Progenitor cell of endocrine pancreas (in vitro differentiated cells): ENCODE data around the gene AZIN2. TPM values are rescaled to one million over a fixed set of nuclear protein-coding genes. Genes with fewer than 3 reads are reported as not detected.
"Not testable (repeated sequence)": the region's sequence is repeated elsewhere in the genome, so short reads cannot be mapped to it uniquely, and the experiment has no call there.

ENCODE experiments used
- DNase-seq: peaks from one replicate; pipeline ENCODE4 v3.0.0; 2021; ENCODE audit warnings: low spot score; ENCODE audit not compliant: unreplicated experiment
- H3K27ac Mint-ChIP-seq: 2 replicates; pipeline ENCODE4 v1.8.0; 2021; ENCODE audit warnings: mild to moderate bottlenecking, moderate library complexity, mixed read lengths
- H3K27me3 Mint-ChIP-seq: 2 replicates; pipeline ENCODE4 v1.8.0; 2021; ENCODE audit warnings: mixed read lengths
- H3K36me3 Mint-ChIP-seq: 2 replicates; pipeline ENCODE4 v1.8.0; 2022; ENCODE audit warnings: mixed read lengths; ENCODE audit not compliant: insufficient read depth
- H3K4me1 Mint-ChIP-seq: 2 replicates; pipeline ENCODE4 v1.8.0; 2021; ENCODE audit warnings: low read depth, mixed read lengths
- H3K4me3 Mint-ChIP-seq: 2 replicates; pipeline ENCODE4 v1.8.0; 2021; ENCODE audit warnings: low read depth, mild to moderate bottlenecking, moderate library complexity, mixed read lengths
- H3K9me3 Mint-ChIP-seq: 2 replicates; pipeline ENCODE4 v1.8.0; 2021; ENCODE audit warnings: low read depth, mixed read lengths
- total RNA-seq: library from RNA; stranded (reverse); gene quantifications from 2 replicates; pipeline ENCODE4 v1.2.1, GENCODE V29; 2021
- TF ChIP-seq, protein P1 (sequence below): fragments of 200-600 bp; sonication (generic); IDR thresholded peaks from one replicate; pipeline ENCODE4 v1.5.0; 2021; ENCODE audit warnings: antibody characterized with exemption, mild to moderate bottlenecking; ENCODE audit not compliant: unreplicated experiment

AZIN2 gene
- total RNA-seq, 1 donor from 2014 or later = 5.2 TPM

DNA sequence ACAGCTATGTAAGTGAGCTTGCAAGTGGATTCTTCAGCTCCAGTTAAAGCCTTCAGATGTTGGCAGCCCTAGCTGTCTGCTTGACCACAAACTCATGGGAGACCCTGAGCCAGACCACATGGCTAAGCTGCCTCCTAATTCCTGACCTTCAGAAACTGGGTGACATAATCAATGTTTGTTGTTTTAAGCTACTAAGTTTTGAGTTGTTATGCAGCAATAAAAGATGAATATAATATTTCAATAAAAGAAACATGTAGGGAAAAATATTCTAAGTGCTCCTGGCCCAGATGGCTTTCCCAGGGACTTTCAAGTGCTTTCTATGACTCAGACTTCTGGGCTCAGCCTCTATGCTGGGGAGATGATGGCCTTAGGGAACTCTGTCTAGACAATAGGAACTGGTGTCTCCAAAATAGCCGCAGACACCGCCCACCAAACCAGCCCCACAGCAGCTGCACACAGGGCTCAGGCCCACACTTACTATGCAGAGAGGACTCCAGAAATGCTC lies 20.3 kb upstream of the AZIN2 start:
- DNase-seq = no peak
- no peak overlapping the region for H3K27ac Mint-ChIP-seq

DNA sequence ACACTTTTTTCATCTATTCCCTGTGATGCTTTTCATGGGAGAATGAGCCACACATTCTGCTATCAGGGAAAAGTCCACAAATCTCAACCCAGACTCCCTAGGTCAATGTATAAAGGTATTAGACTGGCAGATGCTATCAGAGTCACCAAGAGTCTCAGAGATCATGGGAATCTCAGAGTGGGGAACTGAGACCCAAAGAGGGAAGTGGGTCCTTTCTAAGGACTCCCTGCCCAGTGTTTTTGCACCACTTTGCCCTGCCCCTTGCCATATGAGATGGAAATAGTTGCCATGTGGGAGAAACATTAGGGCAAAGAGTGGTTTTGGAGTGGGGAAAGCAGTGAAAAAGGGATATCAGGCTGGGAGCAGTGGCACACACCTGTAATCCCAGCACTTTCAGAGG lies 19.1 kb upstream of the AZIN2 start:
- H3K9me3 Mint-ChIP-seq = peaks cover 32% of the 10 kb centered on the region
- no peaks in the 10 kb centered on the region for H3K27me3 Mint-ChIP-seq
- H3K4me3 Mint-ChIP-seq = no peak overlapping the region
- DNase-seq = no peak
- H3K4me1 Mint-ChIP-seq = no peaks in the 10 kb centered on the region
- H3K36me3 Mint-ChIP-seq = peaks cover 7% of the 10 kb centered on the region
- TF ChIP-seq, protein P1, sequence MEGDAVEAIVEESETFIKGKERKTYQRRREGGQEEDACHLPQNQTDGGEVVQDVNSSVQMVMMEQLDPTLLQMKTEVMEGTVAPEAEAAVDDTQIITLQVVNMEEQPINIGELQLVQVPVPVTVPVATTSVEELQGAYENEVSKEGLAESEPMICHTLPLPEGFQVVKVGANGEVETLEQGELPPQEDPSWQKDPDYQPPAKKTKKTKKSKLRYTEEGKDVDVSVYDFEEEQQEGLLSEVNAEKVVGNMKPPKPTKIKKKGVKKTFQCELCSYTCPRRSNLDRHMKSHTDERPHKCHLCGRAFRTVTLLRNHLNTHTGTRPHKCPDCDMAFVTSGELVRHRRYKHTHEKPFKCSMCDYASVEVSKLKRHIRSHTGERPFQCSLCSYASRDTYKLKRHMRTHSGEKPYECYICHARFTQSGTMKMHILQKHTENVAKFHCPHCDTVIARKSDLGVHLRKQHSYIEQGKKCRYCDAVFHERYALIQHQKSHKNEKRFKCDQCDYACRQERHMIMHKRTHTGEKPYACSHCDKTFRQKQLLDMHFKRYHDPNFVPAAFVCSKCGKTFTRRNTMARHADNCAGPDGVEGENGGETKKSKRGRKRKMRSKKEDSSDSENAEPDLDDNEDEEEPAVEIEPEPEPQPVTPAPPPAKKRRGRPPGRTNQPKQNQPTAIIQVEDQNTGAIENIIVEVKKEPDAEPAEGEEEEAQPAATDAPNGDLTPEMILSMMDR = no peak
- H3K27ac Mint-ChIP-seq = no peak overlapping the region

More for the DNA sequence above, 20.3 kb upstream of the AZIN2 start:
- no peaks in the 10 kb centered on the region for H3K27me3 Mint-ChIP-seq
- TF ChIP-seq, protein P1 = no peak
- peaks cover 28% of the 10 kb centered on the region for H3K9me3 Mint-ChIP-seq
- H3K4me3 Mint-ChIP-seq = no peak overlapping the region
- H3K36me3 Mint-ChIP-seq = peaks cover 7% of the 10 kb centered on the region
- no peaks in the 10 kb centered on the region for H3K4me1 Mint-ChIP-seq

DNA sequence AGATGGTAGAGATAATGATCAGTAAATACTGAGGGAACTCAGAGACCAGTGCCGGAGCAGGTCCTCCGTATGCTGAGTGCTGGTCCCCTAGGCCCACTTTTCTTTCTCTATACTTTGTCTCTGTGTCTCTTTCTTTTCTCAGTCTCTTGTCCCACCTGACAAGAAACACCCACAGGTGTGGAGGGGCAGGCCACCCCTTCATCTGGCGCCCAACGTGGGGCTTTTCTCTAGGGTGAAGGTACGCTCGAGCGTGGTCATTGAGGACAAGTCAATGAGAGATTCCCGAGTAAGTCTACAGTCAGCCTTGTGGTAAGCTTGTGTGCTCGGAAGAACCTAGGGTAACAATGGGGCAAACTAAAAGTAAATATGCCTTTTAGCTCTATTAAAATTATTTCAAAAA lies 16.7 kb upstream of the AZIN2 start:
- DNase-seq, H3K27me3 Mint-ChIP-seq, H3K36me3 Mint-ChIP-seq, H3K4me3 Mint-ChIP-seq, H3K27ac Mint-ChIP-seq, H3K4me1 Mint-ChIP-seq: not testable (repeated sequence)
- peaks cover 40% of the 10 kb centered on the region for H3K9me3 Mint-ChIP-seq

DNA sequence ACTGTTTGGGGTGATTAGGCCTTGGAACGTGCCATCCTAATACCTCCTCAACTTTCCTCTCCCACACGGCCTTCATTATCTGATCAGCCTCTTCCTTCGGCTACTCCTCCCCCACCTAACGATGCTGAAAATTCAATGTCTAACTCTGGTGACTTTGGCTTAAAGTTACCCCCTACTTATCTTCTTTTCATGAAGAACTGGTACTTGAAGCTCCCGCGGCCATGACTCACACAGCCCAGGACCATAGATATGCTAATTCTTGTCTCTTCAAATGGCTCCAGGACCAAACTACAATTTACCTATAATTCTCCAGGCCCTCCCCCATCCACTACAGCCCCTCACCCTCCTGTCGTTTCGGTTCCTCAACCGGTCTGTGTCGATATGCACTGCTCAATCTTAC lies 15.7 kb upstream of the AZIN2 start:
- TF ChIP-seq, protein P1 = no peak
- Mint-ChIP-seq H3K4me3 (no peak overlapping the region), H3K27ac (no peak overlapping the region), H3K9me3 (peaks cover 40% of the 10 kb centered on the region), H3K4me1 (no peaks in the 10 kb centered on the region), H3K27me3 (peaks cover 3% of the 10 kb centered on the region), H3K36me3 (peaks cover 7% of the 10 kb centered on the region)
- DNase-seq = no peak

DNA sequence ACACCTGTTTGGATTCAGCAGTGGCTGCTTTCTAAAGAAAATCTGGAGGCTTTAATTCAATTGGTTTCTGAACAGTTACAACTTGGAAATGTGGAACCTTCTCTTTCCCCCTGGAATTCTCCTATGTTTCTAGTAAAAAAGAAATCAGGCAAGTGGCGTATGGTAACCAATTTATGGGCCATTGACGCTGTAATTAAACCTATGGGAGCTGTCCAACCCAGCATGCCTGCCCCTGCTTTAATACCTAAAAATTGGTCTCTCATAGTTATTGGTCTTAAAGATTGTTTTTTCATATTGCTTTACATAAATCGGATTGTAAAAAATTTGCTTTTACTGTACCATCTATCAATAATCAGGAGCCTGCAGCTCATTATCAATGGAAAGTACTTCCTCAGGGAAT lies 14.5 kb upstream of the AZIN2 start:
- H3K4me1 Mint-ChIP-seq, H3K27ac Mint-ChIP-seq, H3K4me3 Mint-ChIP-seq, DNase-seq, H3K27me3 Mint-ChIP-seq, H3K36me3 Mint-ChIP-seq: not testable (repeated sequence)
- peaks cover 40% of the 10 kb centered on the region for H3K9me3 Mint-ChIP-seq

DNA sequence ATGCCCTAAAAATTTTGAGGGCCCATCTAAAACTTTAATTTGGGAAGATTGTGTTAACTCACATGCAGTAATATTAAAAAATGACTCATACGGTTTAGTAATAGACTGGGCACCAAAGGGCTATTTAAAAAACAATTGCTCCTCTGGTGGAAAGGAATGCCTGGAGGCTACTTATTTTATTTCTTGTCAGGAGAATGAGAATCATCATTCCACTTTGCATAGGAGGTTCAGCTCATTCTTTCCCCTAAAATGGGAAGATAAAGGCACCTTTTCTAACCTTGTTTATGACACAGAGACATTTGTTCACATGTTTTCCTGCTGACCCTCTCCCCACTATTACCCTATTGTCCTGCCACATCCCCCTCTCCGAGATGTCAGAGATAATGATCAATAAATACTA lies 12.8 kb upstream of the AZIN2 start:
- H3K9me3 Mint-ChIP-seq = peaks cover 31% of the 10 kb centered on the region
- DNase-seq, H3K27me3 Mint-ChIP-seq, H3K4me3 Mint-ChIP-seq, H3K27ac Mint-ChIP-seq, H3K36me3 Mint-ChIP-seq, H3K4me1 Mint-ChIP-seq: not testable (repeated sequence)

DNA sequence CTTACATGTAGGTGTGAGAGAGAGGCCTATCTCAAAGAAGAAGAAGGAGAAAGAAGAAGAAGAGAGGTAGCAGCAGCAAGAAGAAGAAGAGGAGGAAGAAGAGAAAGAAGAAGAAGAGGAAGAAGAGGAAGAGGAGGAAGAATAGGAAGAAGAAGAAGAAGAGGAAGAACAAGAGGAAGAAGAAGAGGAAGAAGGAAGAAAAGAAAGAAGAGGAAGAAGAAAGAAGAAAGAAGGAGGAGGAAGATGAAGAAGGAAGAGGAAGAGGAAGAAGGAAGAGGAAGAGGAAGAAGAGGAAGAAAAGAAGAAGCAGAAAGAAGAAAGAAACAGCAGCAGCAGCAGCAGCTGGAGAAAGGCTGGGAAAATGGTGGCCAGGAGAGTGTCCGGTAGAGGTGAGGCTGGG lies 10.3 kb upstream of the AZIN2 start:
- no peak for DNase-seq
- H3K9me3 Mint-ChIP-seq = peaks cover 12% of the 10 kb centered on the region
- H3K27me3 Mint-ChIP-seq = peaks cover 3% of the 10 kb centered on the region
- TF ChIP-seq, protein P1 = no peak
- no peak overlapping the region for H3K4me3 Mint-ChIP-seq
- H3K36me3 Mint-ChIP-seq = no peaks in the 10 kb centered on the region
- no peaks in the 10 kb centered on the region for H3K4me1 Mint-ChIP-seq
- no peak overlapping the region for H3K27ac Mint-ChIP-seq
